ENCODE results near the gene RANBP17. TPM values are rescaled to one million over a fixed set of nuclear protein-coding genes. Genes with fewer than 3 reads are reported as not detected.

RANBP17 gene
- total RNA-seq, 1 experiment from 2014 or later, result 19.0 TPM

- no peaks in the 10 kb centered on the region for H3K9me3 Mint-ChIP-seq (ENCODE audit: unreplicated experiment)
- peak; percentile 34 for DNase-seq (ENCODE audit: unreplicated experiment)
- intact Hi-C loops (cut with micrococcal nuclease), result no loop called here
- no peaks in the 10 kb centered on the region for H3K27me3 Mint-ChIP-seq (ENCODE audit: insufficient read depth, unreplicated experiment)
- H3K27ac Mint-ChIP-seq (ENCODE audit: low read depth, unreplicated experiment), result peak overlapping the region; percentile 63
- ChIA-PET CTCF (interaction anchor here (0.6 to 0.7 kb wide), 5 partner anchors 98 to 575 kb away, joined by 3 to 4 read pairs (median 3); no protein-coding TSS in a partner anchor), POLR2A (no interaction called here)
- BruUV-seq (replicated peaks), result no TSS peak
- no peaks in the 10 kb centered on the region for H3K36me3 Mint-ChIP-seq (ENCODE audit: insufficient read depth, unreplicated experiment)
- no peak overlapping the region for H3K4me3 Mint-ChIP-seq (ENCODE audit: unreplicated experiment)
- TF ChIP-seq CTCF (IDR thresholded peaks at IDR 0.05; ENCODE audit: unreplicated experiment), result no peak
- peaks cover 8% of the 10 kb centered on the region for H3K4me1 Mint-ChIP-seq (ENCODE audit: insufficient read depth, unreplicated experiment)
These were observed 194.1 kb downstream of the RANBP17 start for GRCh38 chr5:171055875-171056454.

- intact Hi-C loops (cut with micrococcal nuclease), result no loop called here
- no peak overlapping the region for H3K4me3 Mint-ChIP-seq (ENCODE audit: unreplicated experiment)
- peaks cover 9% of the 10 kb centered on the region for H3K36me3 Mint-ChIP-seq (ENCODE audit: insufficient read depth, unreplicated experiment)
- DNase-seq (ENCODE audit: unreplicated experiment), result no peak
- TF ChIP-seq CTCF (IDR thresholded peaks at IDR 0.05; ENCODE audit: unreplicated experiment), result no peak
- ChIA-PET CTCF (interaction anchor here (0.6 to 1.9 kb wide), 2 partner anchors 11 to 322 kb away, joined by 3 to 4 read pairs; no protein-coding TSS in a partner anchor), POLR2A (no interaction called here)
- no peaks in the 10 kb centered on the region for H3K27me3 Mint-ChIP-seq (ENCODE audit: insufficient read depth, unreplicated experiment)
- peaks cover 20% of the 10 kb centered on the region for H3K9me3 Mint-ChIP-seq (ENCODE audit: unreplicated experiment)
- H3K4me1 Mint-ChIP-seq (ENCODE audit: insufficient read depth, unreplicated experiment), result no peaks in the 10 kb centered on the region
- no TSS peak for BruUV-seq (replicated peaks)
- no peak overlapping the region for H3K27ac Mint-ChIP-seq (ENCODE audit: low read depth, unreplicated experiment)
These were observed 205.8 kb downstream of the RANBP17 start for GRCh38 chr5:171067540-171068130.

- no TSS peak for BruUV-seq (replicated peaks)
- POLR2A ChIA-PET, result interaction anchor here (1.0 kb wide), 1 partner anchor 18 kb away, joined by 5 read pairs; no protein-coding TSS in a partner anchor
- H3K4me1 Mint-ChIP-seq (ENCODE audit: insufficient read depth, unreplicated experiment), result no peaks in the 10 kb centered on the region
- no peak overlapping the region for H3K27ac Mint-ChIP-seq (ENCODE audit: low read depth, unreplicated experiment)
- H3K4me3 Mint-ChIP-seq (ENCODE audit: unreplicated experiment), result no peak overlapping the region
- TF ChIP-seq CTCF (IDR thresholded peaks at IDR 0.05; ENCODE audit: unreplicated experiment), result no peak
- H3K9me3 Mint-ChIP-seq (ENCODE audit: unreplicated experiment), result no peaks in the 10 kb centered on the region
- CTCF ChIA-PET, result no interaction called here
- no peak for DNase-seq (ENCODE audit: unreplicated experiment)
- H3K36me3 Mint-ChIP-seq (ENCODE audit: insufficient read depth, unreplicated experiment), result no peaks in the 10 kb centered on the region
- no peaks in the 10 kb centered on the region for H3K27me3 Mint-ChIP-seq (ENCODE audit: insufficient read depth, unreplicated experiment)
- intact Hi-C loops (cut with micrococcal nuclease), result no loop called here
These were observed 212.9 kb downstream of the RANBP17 start for GRCh38 chr5:171074747-171075146.

GRCh38 chr5:171080186-171080938 lies 218.5 kb downstream of the RANBP17 start:
- Mint-ChIP-seq H3K4me3 (ENCODE audit: unreplicated experiment) (no peak overlapping the region), H3K36me3 (ENCODE audit: insufficient read depth, unreplicated experiment) (no peaks in the 10 kb centered on the region), H3K9me3 (ENCODE audit: unreplicated experiment) (no peaks in the 10 kb centered on the region), H3K27ac (ENCODE audit: low read depth, unreplicated experiment) (no peak overlapping the region), H3K27me3 (ENCODE audit: insufficient read depth, unreplicated experiment) (no peaks in the 10 kb centered on the region), H3K4me1 (ENCODE audit: insufficient read depth, unreplicated experiment) (no peaks in the 10 kb centered on the region)
- no peak for DNase-seq (ENCODE audit: unreplicated experiment)
- ChIA-PET POLR2A (interaction anchor here (1.5 kb wide), 1 partner anchor 13 kb away, joined by 8 read pairs; no protein-coding TSS in a partner anchor), CTCF (interaction anchor here (0.6 kb wide), 1 partner anchor 252 kb away, joined by 3 read pairs; no protein-coding TSS in a partner anchor)
- intact Hi-C loops (cut with micrococcal nuclease), result no loop called here
- no TSS peak for BruUV-seq (replicated peaks)
- no peak for TF ChIP-seq CTCF (IDR thresholded peaks at IDR 0.05; ENCODE audit: unreplicated experiment)
